HG03060 (cell line): Measurements from ENCODE around the gene PPOX.

ENCODE experiments used
- ATAC-seq: cut with Tn5 transposase; IDR thresholded peaks from one replicate; pipeline ENCODE4 v1.9.1; 2021; ENCODE audit warnings: low read depth, moderate number of reproducible peaks; ENCODE audit not compliant: unreplicated experiment

The PPOX gene

DNA sequence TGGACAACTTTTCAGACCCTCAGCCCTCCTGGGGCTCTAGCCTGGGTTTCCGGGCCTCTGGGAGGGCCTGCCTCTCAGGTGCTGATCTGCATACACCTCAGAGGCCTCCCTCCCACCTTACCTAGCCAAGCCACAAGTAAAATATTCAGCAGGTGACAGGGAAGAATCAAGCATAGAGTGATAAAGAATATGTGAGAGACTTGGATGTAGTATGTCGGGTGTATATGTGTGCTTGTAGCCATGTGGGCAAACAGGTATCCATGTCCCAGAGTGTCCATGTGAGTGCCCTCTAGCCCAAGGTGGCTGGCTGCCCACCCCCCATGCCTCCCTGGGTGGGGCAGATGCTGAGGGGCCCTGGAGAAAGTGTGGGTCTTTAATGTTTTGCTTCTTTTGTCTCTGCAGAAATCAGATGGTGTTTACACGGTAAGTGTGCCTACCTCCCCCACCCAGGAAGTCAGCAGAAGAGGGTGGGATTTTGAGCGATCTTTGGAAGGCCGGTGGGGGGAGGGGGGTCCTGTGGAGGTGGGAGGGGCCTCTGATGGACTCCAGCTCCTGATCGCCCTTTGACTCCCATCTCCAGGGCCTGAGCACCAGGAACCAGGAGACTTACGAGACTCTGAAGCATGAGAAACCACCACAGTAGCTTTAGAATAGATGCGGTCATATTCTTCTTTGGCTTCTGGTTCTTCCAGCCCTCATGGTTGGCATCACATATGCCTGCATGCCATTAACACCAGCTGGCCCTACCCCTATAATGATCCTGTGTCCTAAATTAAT, 52.3 kb downstream of the PPOX start:
- ATAC-seq: no peak

DNA sequence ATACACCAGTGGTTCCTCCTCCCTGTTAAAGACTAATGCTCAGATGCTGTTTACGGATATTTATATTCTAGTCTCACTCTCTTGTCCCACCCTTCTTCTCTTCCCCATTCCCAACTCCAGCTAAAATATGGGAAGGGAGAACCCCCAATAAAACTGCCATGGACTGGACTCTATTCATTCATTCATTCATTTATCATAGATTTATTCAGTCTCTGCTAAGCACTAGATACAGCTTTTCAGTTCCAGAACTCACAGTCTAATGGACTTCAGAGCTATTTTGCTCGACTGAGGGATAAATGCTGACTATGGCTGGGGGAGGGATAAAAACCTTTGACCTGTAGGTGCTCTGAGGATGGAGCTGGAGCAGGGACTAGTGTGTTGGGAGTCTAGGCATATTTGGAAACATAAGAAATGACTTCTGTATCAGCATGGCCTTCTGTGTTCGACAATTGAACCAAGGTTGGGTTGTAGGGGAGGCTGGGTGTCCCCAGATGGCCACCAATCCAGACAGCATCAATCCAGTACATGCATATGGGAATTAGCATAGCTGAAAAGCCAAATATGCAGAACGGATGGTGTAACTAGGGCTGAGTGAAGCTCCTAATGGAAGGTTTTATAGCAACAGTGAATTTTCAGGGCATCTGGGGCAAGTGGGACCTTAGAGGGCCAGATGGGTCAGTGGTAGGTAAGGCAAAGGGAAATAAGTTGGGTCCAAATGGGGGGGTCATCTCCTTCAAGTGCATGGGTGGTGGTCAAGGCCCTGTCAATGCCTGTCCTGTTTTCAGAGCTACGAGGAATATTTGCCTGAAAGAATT, 53.1 kb downstream of the PPOX start:
- no peak for ATAC-seq

DNA sequence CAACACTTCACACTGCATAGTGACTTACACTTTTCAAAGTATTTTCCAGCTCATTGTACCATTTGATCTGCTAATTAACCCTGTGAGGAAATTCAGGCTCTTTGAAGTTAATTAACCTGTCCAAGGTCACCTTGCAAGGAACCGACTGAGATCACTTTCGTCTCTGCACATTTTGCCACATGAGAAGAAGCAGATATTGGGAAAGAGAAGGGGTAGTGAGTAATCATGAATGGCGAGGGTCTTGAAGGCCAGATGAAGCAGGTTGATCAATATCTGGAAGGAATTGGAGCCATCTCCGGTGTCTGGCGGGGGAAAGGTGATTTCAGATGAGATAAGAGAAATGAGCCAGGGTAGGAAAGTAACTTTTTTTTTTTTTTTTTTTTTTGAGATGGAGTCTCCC, 53.8 kb downstream of the PPOX start:
- no peak for ATAC-seq
